HCT116 (cell line): ENCODE measurements around the gene SH3RF2. TPM values are rescaled to one million over a fixed set of nuclear protein-coding genes. Genes with fewer than 3 reads are reported as not detected.
A peak's percentile ranks its signal among the peaks of the same experiment; 100 is the strongest.

Source experiments
- ATAC-seq: fragments of 200-7000 bp; cut with Tn5 transposase; 2 replicates; pipeline ENCODE4 v1.9.1; 2020; ENCODE audit warnings: mild to moderate bottlenecking, moderate library complexity
- BruUV-seq: library from RNA; stranded (reverse); fragments of 400-500 nt; replicated peaks from 2 replicates; lab custom pipeline; 2021; lab: Mats Ljungman, UMichigan
- CTCF ChIA-PET: fragments of 300-600 bp; sonication (Branson Sonifier 250); formaldehyde crosslinking; loops from one replicate; lab custom pipeline; 2021; ENCODE audit warnings: antibody characterized with exemption; lab: Charles Lee
- POLR2A ChIA-PET: fragments of 300-600, 350-600 bp; sonication (Branson Sonifier 250); formaldehyde crosslinking; loops from one replicate; lab custom pipeline; 2021; ENCODE audit warnings: antibody characterized with exemption; lab: Charles Lee
- RAD21 ChIA-PET, 2 experiments: fragments of 300-600 bp; sonication (Branson Sonifier 250); formaldehyde crosslinking; loops; one replicate each; lab custom pipeline; 2023; ENCODE audit warnings: low total read pairs in 2 of 2; ENCODE audit not compliant: uncharacterized antibody in 2 of 2, unreplicated experiment in 2 of 2, low non-redundant PET in 1 of 2; lab: Charles Lee
- DNase-seq: peaks from one replicate; pipeline ENCODE4 v3.0.0-alpha.2; 2010; ENCODE audit warnings: low read depth, low spot score
- H2AFZ ChIP-seq: fragments of 200-600 bp; shearing (Covaris generic), sonication (generic); 2 replicates; pipeline ENCODE4 v1.6.1; 2017; ENCODE audit warnings: low read depth, mixed run types, mixed read lengths, antibody characterized with exemption, low read length; ENCODE audit not compliant: poor library complexity, severe bottlenecking
- H3K27ac ChIP-seq: 2 replicates; pipeline ENCODE4 v1.5.1; 2012; ENCODE audit warnings: low read depth, low read length
- H3K27me3 ChIP-seq: fragments of 200-600 bp; sonication (generic); 2 replicates; pipeline ENCODE4 v1.6.1; 2016; ENCODE audit warnings: mixed run types, low read length, mixed read lengths; ENCODE audit not compliant: insufficient read depth
- H3K36me3 ChIP-seq, 2 experiments: fragments of 200-500 bp in 1 of 2; fragments of 200-600 bp in 1 of 2; sonication (Bioruptor generic) in 1 of 2; sonication (generic) in 1 of 2; 2 replicates each; pipeline versions ENCODE4 v1.5.1 to v1.6.1; 2014 to 2016; ENCODE audit warnings: low read length in 2 of 2, inconsistent platforms in 1 of 2, mixed read lengths in 1 of 2, mixed run types in 1 of 2; ENCODE audit not compliant: insufficient read depth in 2 of 2, control insufficient read depth in 1 of 2
- H3K4me1 ChIP-seq, 2 experiments: fragments of 200-600 bp in 1 of 2; sonication (generic) in 1 of 2; 2 replicates each; pipeline versions ENCODE4 v1.5.1 to v1.6.1; 2012 to 2017; ENCODE audit warnings: low read length in 2 of 2, inconsistent platforms in 1 of 2, mild to moderate bottlenecking in 1 of 2, mixed read lengths in 1 of 2, mixed run types in 1 of 2, moderate library complexity in 1 of 2; ENCODE audit not compliant: insufficient read depth in 2 of 2, control insufficient read depth in 1 of 2
- H3K4me2 ChIP-seq: fragments of 200-600 bp; sonication (generic); 2 replicates; pipeline ENCODE4 v1.6.1; 2017; ENCODE audit warnings: mixed run types, low read length, mixed read lengths
- H3K4me3 ChIP-seq, 2 experiments: fragments of 200-600 bp in 1 of 2; sonication (generic) in 1 of 2; replicated peaks in 1 of 2; 2 replicates each; pipeline ENCODE4 v1.5.1; 2011 to 2016; ENCODE audit warnings: low read length in 2 of 2, control low read depth in 1 of 2, low read depth in 1 of 2, mild to moderate bottlenecking in 1 of 2, mixed read lengths in 1 of 2, mixed run types in 1 of 2
- H3K79me2 ChIP-seq: fragments of 200-600 bp; sonication (generic); 2 replicates; pipeline ENCODE4 v1.6.1; 2017; ENCODE audit warnings: mild to moderate bottlenecking, mixed run types, low read length, moderate library complexity, mixed read lengths; ENCODE audit not compliant: insufficient read depth
- H3K9ac ChIP-seq: fragments of 200-600 bp; sonication (generic); 2 replicates; pipeline ENCODE4 v1.6.1; 2016; ENCODE audit warnings: low read length, mixed read lengths
- H3K9me2 ChIP-seq: fragments of 200-600 bp; sonication (generic), shearing (Covaris generic); 2 replicates; pipeline ENCODE4 v1.6.1; 2017; ENCODE audit warnings: mixed run types, mild to moderate bottlenecking, moderate library complexity; ENCODE audit not compliant: insufficient read depth
- H3K9me3 ChIP-seq, 2 experiments: fragments of 200-500 bp in 1 of 2; fragments of 200-600 bp in 1 of 2; sonication (Bioruptor generic) in 1 of 2; sonication (generic) in 1 of 2; 2 replicates each; pipeline ENCODE4 v1.6.1; 2014 to 2017; ENCODE audit warnings: low read length in 2 of 2, mixed read lengths in 2 of 2, inconsistent platforms in 1 of 2, low read depth in 1 of 2, mild to moderate bottlenecking in 1 of 2, mixed run types in 1 of 2, moderate library complexity in 1 of 2; ENCODE audit not compliant: control insufficient read depth in 1 of 2, insufficient read depth in 1 of 2
- H4K20me1 ChIP-seq: fragments of 200-600 bp; sonication (generic), shearing (Covaris generic); 2 replicates; pipeline ENCODE4 v1.6.1; 2017; ENCODE audit warnings: mixed run types, mild to moderate bottlenecking, moderate library complexity; ENCODE audit not compliant: insufficient read depth
- CEBPB ChIP-seq: IDR thresholded peaks from 2 replicates; pipeline ENCODE4 v1.6.1; 2012; ENCODE audit warnings: low read depth
- EZH2phosphoT487 ChIP-seq: fragments of 200-600 bp; IDR thresholded peaks from 2 replicates; pipeline ENCODE4 v1.6.1; 2018; ENCODE audit warnings: antibody characterized with exemption, borderline replicate concordance
- RAD21 ChIP-seq: IDR thresholded peaks from 2 replicates; pipeline ENCODE4 v1.6.1; 2012; ENCODE audit warnings: low read depth, mild to moderate bottlenecking
- SRF ChIP-seq: IDR thresholded peaks from 2 replicates; pipeline ENCODE4 v1.6.1; 2012; ENCODE audit warnings: low read depth
- ZNF274 ChIP-seq: fragments of 200-500 bp; sonication (Bioruptor generic); IDR thresholded peaks from 2 replicates; pipeline ENCODE4 v1.6.1; 2014; ENCODE audit warnings: mild to moderate bottlenecking, low read depth, low read length, inconsistent platforms
- intact Hi-C: fragments of 100-400 bp; cut with micrococcal nuclease; formaldehyde crosslinking; loops from 2 replicates; pipeline ENCODE4 v1.10.0; 2022
- total RNA-seq: library from RNA; stranded (reverse); gene quantifications from one replicate; pipeline ENCODE4 v1.2.1, GENCODE V29; 2021; ENCODE audit not compliant: unreplicated experiment
- TF ChIP-seq, protein P1 (sequence below), 3 experiments: fragments of 200-600 bp in 1 of 3; sonication (generic) in 1 of 3; IDR thresholded peaks in 2 of 3; conservative IDR thresholded peaks in 1 of 3; 2 replicates each; pipeline ENCODE4 v1.5.1; 2012 to 2017; ENCODE audit warnings: low read depth in 2 of 3, low read length in 2 of 3, antibody characterized with exemption in 1 of 3, borderline replicate concordance in 1 of 3, control low read depth in 1 of 3, mild to moderate bottlenecking in 1 of 3, mixed read lengths in 1 of 3, mixed run types in 1 of 3, moderate library complexity in 1 of 3; ENCODE audit not compliant: insufficient read depth in 1 of 3

SH3RF2 gene
- total RNA-seq, 1 experiment from 2014 or later = 14.3 TPM

GRCh38 chr5:146047396-146047795, 111.0 kb downstream of the SH3RF2 start:
- H4K20me1 ChIP-seq = no peaks in the 10 kb centered on the region
- CTCF ChIA-PET = interaction anchor here (0.7 kb wide), 1 partner anchor 38 kb away, joined by 3 read pairs; no protein-coding TSS in a partner anchor
- RAD21 ChIA-PET = interaction anchor here in 1 of 2 experiments (0.6 kb wide), 1 partner anchor 282 kb away, joined by 3 read pairs; no protein-coding TSS in a partner anchor
- intact Hi-C loops = loop anchor here (5.0 kb wide), 3 partner anchors 220 to 1845 kb away; no protein-coding TSS in a partner anchor
- H3K36me3 ChIP-seq = no peaks in the 10 kb centered on the region; a peak in 1 of 4 replicates
- DNase-seq = no peak
- H3K9ac ChIP-seq = no peak overlapping the region
- no peak overlapping the region for H2AFZ ChIP-seq
- no peaks in the 10 kb centered on the region for H3K9me3 ChIP-seq
- H3K4me1 ChIP-seq = peaks cover 31 to 35% of the 10 kb centered on the region in 2 experiments
- no TSS peak for BruUV-seq
- no peak for TF ChIP-seq SRF
- no peak for TF ChIP-seq RAD21
- no peak for TF ChIP-seq ZNF274
- no peak for TF ChIP-seq EZH2phosphoT487
- no peak overlapping the region for H3K4me3 ChIP-seq
- POLR2A ChIA-PET = no interaction called here
- peak; percentile 35 for ATAC-seq
- peak overlapping the region; percentile 0; the same call in 1 of the 2 replicates for H3K4me2 ChIP-seq
- no peaks in the 10 kb centered on the region for H3K79me2 ChIP-seq
- H3K27me3 ChIP-seq = no peaks in the 10 kb centered on the region
- no peaks in the 10 kb centered on the region for H3K9me2 ChIP-seq
- H3K27ac ChIP-seq = no peak overlapping the region

DNA sequence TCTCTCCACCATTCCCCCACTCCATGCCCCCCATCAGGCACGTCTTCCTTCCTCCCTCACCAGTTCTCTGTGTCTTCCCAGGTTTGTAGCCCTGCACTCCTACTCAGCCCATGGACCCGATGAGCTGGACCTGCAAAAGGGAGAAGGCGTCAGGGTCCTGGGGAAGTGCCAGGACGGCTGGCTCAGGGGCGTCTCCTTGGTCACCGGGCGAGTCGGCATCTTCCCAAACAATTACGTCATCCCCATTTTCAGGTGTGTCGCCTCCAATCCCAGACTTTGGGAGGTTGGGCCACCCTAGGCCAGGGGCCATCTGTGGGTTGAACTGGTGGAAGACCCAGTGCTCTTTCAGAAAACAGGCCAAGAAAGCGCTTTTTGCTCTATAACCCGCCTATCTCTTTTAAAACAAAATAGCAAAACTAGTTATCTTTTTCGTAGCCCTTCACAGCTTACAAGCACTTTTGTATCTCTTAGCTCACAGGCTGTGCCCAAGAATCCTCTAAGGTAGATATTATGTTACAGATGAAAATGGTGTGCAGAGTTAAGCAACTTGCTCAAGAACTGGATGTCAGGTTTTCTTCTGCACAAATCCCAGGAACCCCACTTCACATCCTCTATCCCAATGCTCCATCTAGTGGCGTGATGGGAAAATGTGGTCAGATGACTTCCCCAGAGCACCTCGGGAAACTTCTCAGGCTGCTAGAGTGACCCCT, 112.8 kb downstream of the SH3RF2 start:
- ATAC-seq (peak; percentile 78), DNase-seq (peak; percentile 48)
- BruUV-seq = no TSS peak
- intact Hi-C loops = loop anchor here (1.0 to 5.0 kb wide), 6 partner anchors 141 to 1847 kb away; no protein-coding TSS in a partner anchor
- H3K9ac ChIP-seq = no peak overlapping the region
- H3K9me2 ChIP-seq = no peaks in the 10 kb centered on the region
- ChIA-PET POLR2A (no interaction called here), RAD21 (no interaction called here), CTCF (no interaction called here)
- H3K79me2 ChIP-seq = no peaks in the 10 kb centered on the region
- no peak overlapping the region for H3K27ac ChIP-seq
- no peak overlapping the region for H3K4me2 ChIP-seq
- H2AFZ ChIP-seq = no peak overlapping the region
- no peak overlapping the region for H3K4me3 ChIP-seq
- H3K27me3 ChIP-seq = no peaks in the 10 kb centered on the region
- H3K4me1 ChIP-seq = peaks cover 18 to 22% of the 10 kb centered on the region in 2 experiments
- no peaks in the 10 kb centered on the region; a peak in 1 of 4 replicates for H3K36me3 ChIP-seq
- no peaks in the 10 kb centered on the region for H4K20me1 ChIP-seq
- no peaks in the 10 kb centered on the region for H3K9me3 ChIP-seq
- TF ChIP-seq CEBPB (0 out of 2 replicates have a peak, but pooled peaks have one; percentile 21), ZNF274 (no peak), RAD21 (peak; percentile 96)
- TF ChIP-seq, protein P1, sequence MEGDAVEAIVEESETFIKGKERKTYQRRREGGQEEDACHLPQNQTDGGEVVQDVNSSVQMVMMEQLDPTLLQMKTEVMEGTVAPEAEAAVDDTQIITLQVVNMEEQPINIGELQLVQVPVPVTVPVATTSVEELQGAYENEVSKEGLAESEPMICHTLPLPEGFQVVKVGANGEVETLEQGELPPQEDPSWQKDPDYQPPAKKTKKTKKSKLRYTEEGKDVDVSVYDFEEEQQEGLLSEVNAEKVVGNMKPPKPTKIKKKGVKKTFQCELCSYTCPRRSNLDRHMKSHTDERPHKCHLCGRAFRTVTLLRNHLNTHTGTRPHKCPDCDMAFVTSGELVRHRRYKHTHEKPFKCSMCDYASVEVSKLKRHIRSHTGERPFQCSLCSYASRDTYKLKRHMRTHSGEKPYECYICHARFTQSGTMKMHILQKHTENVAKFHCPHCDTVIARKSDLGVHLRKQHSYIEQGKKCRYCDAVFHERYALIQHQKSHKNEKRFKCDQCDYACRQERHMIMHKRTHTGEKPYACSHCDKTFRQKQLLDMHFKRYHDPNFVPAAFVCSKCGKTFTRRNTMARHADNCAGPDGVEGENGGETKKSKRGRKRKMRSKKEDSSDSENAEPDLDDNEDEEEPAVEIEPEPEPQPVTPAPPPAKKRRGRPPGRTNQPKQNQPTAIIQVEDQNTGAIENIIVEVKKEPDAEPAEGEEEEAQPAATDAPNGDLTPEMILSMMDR (IDR thresholded peaks at IDR 0.05 in 2 of 3, conservative IDR thresholded peaks at IDR 0.05 in 1 of 3; ENCODE audit: borderline replicate concordance in 1 of 3, insufficient read depth in 1 of 3, low read depth in 2 of 3, low read length in 2 of 3) = peak; percentile 76 to 78 (median 77)
